K562 (cell line): ENCODE results near the gene PLIN5. TPM values are rescaled to one million over a fixed set of nuclear protein-coding genes. Genes with fewer than 3 reads are reported as not detected.

ENCODE experiments used
- BDP1 ChIP-seq: IDR thresholded peaks from 3 replicates; pipeline ENCODE4 v1.6.1; 2011; ENCODE audit not compliant: insufficient read length, insufficient read depth
- BRF1 ChIP-seq: IDR thresholded peaks from 3 replicates; pipeline ENCODE4 v1.6.1; 2011; ENCODE audit warnings: borderline replicate concordance, mild to moderate bottlenecking; ENCODE audit not compliant: insufficient read length; ENCODE audit errors: extremely low read depth
- FUS ChIP-seq: fragments of 200-400 bp; formaldehyde crosslinking; optimal IDR thresholded peaks from 2 replicates; pipeline ENCODE3; 2017; ENCODE audit warnings: low read depth, low read length
- JUN ChIP-seq, 2 experiments: sonication (generic) in 1 of 2; formaldehyde crosslinking in 1 of 2; IDR thresholded peaks; 2 replicates each; pipeline versions ENCODE4 v1.6.1 to v1.8.0; 2012 to 2022; ENCODE audit warnings: borderline replicate concordance in 2 of 2, mild to moderate bottlenecking in 2 of 2, improper control_type of control experiment in 1 of 2, low read depth in 1 of 2, low read length in 1 of 2, missing genetic modification reagents in 1 of 2
- MAX ChIP-seq: sonication (generic); formaldehyde crosslinking; IDR thresholded peaks from 2 replicates; pipeline ENCODE4 v1.9.0; 2022; ENCODE audit warnings: mild to moderate bottlenecking, missing genetic modification reagents
- MTA3 ChIP-seq: fragments of 450-650 bp; formaldehyde crosslinking; IDR thresholded peaks from 2 replicates; pipeline ENCODE4 v1.6.1; 2017; ENCODE audit warnings: mild to moderate bottlenecking, borderline replicate concordance
- NBN ChIP-seq: fragments of 450-650 bp; IDR thresholded peaks from 2 replicates; pipeline ENCODE4 v1.6.1; 2016; ENCODE audit warnings: low read depth, mild to moderate bottlenecking
- PHF21A ChIP-seq: fragments of 450-650 bp; IDR thresholded peaks from 2 replicates; pipeline ENCODE4 v1.6.1; 2017; ENCODE audit warnings: low read depth, borderline replicate concordance
- PTBP1 ChIP-seq: fragments of 200-400 bp; formaldehyde crosslinking; IDR thresholded peaks from 2 replicates; pipeline ENCODE4 v1.6.1; 2017; ENCODE audit warnings: low read depth, low read length
- SETDB1 ChIP-seq: IDR thresholded peaks from one replicate; pipeline ENCODE4 v1.6.1; 2012; ENCODE audit warnings: low read length, control low read depth, inconsistent platforms
- SNAPC5 ChIP-seq: fragments of 250-450 bp; sonication (Bioruptor Pico); IDR thresholded peaks from 2 replicates; pipeline ENCODE4 v1.8.0; 2021; ENCODE audit warnings: moderate library complexity, mild to moderate bottlenecking, inconsistent platforms
- TSC22D4 ChIP-seq: fragments of 450-650 bp; IDR thresholded peaks from 2 replicates; pipeline ENCODE4 v1.6.1; 2016; ENCODE audit warnings: missing genetic modification characterization, missing biosample characterization, control low read depth
- ZBTB7A ChIP-seq: IDR thresholded peaks from 2 replicates; pipeline ENCODE4 v1.6.1; 2011; ENCODE audit warnings: low read depth, mild to moderate bottlenecking, low read length, moderate library complexity, borderline replicate concordance; ENCODE audit not compliant: control insufficient read depth
- ZNF408 ChIP-seq: fragments of 250-450 bp; sonication (Bioruptor Pico); IDR thresholded peaks from 2 replicates; pipeline ENCODE4 v1.4.0; 2020; ENCODE audit warnings: low read depth, mild to moderate bottlenecking, moderate library complexity
- polyA plus RNA-seq, 8 experiments: library from polyadenylated mRNA; depleted of rRNA in 4 of 8; stranded (reverse) in 5 of 8; unstranded in 3 of 8; fragments of >200 nt; fragmentation: Nextera tagmentation in 2 of 8; fragmentation: Illumina TruSeq in 1 of 8; extraction: Ambion mirVana in 2 of 8; extraction: Trizol in 1 of 8; gene quantifications; 2 replicates each; pipeline versions ENCODE4 v1.2.1 to v1.2.3, GENCODE V29; 2011 to 2014; ENCODE audit warnings: inconsistent platforms in 1 of 8, missing spikeins in 1 of 8
- total RNA-seq, 7 experiments: library from RNA; depleted of rRNA in 6 of 7; stranded (reverse); fragments of >200 nt in 6 of 7; fragmentation: Illumina TruSeq in 2 of 7; extraction: Trizol in 2 of 7; gene quantifications; 2 replicates each; pipeline versions ENCODE4 v1.2.1 to v1.2.3, GENCODE V29; 2011 to 2021; ENCODE audit warnings: low replicate concordance in 1 of 7
- TF ChIP-seq, protein P1 (sequence below): sonication (generic); formaldehyde crosslinking; IDR thresholded peaks from 2 replicates; pipeline ENCODE4 v1.4.0; 2020; ENCODE audit warnings: mild to moderate bottlenecking, missing genetic modification reagents
- TF ChIP-seq, protein P2 (sequence below): fragments of 200-800 bp; sonication (Bioruptor generic); IDR thresholded peaks from 2 replicates; pipeline ENCODE4 v1.6.1; 2017; ENCODE audit warnings: missing genetic modification characterization, missing compliant biosample characterization
- TF ChIP-seq, protein P3 (sequence below): fragments of 450-650 bp; conservative IDR thresholded peaks from 2 replicates; pipeline ENCODE4 v1.6.1; 2016; ENCODE audit warnings: missing genetic modification characterization, low read depth, mild to moderate bottlenecking, control low read depth, missing compliant biosample characterization
- TF ChIP-seq, protein P4 (sequence below): fragments of 250-450 bp; sonication (Bioruptor Pico); IDR thresholded peaks from 2 replicates; pipeline ENCODE4 v1.5.0; 2022; ENCODE audit warnings: mild to moderate bottlenecking

Gene PLIN5
- total and polyA plus RNA-seq, 9 of the 15 experiments (the other 6 are each of a cell fraction or from before 2014, with no cell fraction given): 0.04 to 1.3 (median 0.50) TPM

GRCh38 chr19:4580021-4580901 is 45.2 kb upstream of the PLIN5 start (continued):
- TF ChIP-seq, protein P1, sequence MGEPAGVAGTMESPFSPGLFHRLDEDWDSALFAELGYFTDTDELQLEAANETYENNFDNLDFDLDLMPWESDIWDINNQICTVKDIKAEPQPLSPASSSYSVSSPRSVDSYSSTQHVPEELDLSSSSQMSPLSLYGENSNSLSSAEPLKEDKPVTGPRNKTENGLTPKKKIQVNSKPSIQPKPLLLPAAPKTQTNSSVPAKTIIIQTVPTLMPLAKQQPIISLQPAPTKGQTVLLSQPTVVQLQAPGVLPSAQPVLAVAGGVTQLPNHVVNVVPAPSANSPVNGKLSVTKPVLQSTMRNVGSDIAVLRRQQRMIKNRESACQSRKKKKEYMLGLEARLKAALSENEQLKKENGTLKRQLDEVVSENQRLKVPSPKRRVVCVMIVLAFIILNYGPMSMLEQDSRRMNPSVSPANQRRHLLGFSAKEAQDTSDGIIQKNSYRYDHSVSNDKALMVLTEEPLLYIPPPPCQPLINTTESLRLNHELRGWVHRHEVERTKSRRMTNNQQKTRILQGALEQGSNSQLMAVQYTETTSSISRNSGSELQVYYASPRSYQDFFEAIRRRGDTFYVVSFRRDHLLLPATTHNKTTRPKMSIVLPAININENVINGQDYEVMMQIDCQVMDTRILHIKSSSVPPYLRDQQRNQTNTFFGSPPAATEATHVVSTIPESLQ (CRISPR knock-in tag): no peak
- no peak for TF ChIP-seq TSC22D4 (tag)
- no peak for TF ChIP-seq BRF1
- no peak for TF ChIP-seq ZNF408 (CRISPR knock-in tag)
- no peak for TF ChIP-seq PTBP1
- TF ChIP-seq NBN: no peak
- no peak for TF ChIP-seq SETDB1
- no peak for TF ChIP-seq PHF21A
- TF ChIP-seq, protein P2, sequence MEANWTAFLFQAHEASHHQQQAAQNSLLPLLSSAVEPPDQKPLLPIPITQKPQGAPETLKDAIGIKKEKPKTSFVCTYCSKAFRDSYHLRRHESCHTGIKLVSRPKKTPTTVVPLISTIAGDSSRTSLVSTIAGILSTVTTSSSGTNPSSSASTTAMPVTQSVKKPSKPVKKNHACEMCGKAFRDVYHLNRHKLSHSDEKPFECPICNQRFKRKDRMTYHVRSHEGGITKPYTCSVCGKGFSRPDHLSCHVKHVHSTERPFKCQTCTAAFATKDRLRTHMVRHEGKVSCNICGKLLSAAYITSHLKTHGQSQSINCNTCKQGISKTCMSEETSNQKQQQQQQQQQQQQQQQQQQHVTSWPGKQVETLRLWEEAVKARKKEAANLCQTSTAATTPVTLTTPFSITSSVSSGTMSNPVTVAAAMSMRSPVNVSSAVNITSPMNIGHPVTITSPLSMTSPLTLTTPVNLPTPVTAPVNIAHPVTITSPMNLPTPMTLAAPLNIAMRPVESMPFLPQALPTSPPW: peak; percentile 17; the same call in 1 of the 2 replicates
- TF ChIP-seq JUN (IDR thresholded peaks at IDR 0.05; ENCODE audit: borderline replicate concordance, low read depth, low read length): no peak
- no peak for TF ChIP-seq JUN (CRISPR knock-in tag; IDR thresholded peaks at IDR 0.05; ENCODE audit: borderline replicate concordance)
- no peak for TF ChIP-seq SNAPC5 (CRISPR knock-in tag)
- TF ChIP-seq, protein P3, sequence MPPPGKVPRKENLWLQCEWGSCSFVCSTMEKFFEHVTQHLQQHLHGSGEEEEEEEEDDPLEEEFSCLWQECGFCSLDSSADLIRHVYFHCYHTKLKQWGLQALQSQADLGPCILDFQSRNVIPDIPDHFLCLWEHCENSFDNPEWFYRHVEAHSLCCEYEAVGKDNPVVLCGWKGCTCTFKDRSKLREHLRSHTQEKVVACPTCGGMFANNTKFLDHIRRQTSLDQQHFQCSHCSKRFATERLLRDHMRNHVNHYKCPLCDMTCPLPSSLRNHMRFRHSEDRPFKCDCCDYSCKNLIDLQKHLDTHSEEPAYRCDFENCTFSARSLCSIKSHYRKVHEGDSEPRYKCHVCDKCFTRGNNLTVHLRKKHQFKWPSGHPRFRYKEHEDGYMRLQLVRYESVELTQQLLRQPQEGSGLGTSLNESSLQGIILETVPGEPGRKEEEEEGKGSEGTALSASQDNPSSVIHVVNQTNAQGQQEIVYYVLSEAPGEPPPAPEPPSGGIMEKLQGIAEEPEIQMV: no peak
- TF ChIP-seq MTA3: 0 out of 2 replicates have a peak, but pooled peaks have one; percentile 31
- peak; percentile 85 for TF ChIP-seq ZBTB7A
- no peak for TF ChIP-seq BDP1
- TF ChIP-seq, protein P4, sequence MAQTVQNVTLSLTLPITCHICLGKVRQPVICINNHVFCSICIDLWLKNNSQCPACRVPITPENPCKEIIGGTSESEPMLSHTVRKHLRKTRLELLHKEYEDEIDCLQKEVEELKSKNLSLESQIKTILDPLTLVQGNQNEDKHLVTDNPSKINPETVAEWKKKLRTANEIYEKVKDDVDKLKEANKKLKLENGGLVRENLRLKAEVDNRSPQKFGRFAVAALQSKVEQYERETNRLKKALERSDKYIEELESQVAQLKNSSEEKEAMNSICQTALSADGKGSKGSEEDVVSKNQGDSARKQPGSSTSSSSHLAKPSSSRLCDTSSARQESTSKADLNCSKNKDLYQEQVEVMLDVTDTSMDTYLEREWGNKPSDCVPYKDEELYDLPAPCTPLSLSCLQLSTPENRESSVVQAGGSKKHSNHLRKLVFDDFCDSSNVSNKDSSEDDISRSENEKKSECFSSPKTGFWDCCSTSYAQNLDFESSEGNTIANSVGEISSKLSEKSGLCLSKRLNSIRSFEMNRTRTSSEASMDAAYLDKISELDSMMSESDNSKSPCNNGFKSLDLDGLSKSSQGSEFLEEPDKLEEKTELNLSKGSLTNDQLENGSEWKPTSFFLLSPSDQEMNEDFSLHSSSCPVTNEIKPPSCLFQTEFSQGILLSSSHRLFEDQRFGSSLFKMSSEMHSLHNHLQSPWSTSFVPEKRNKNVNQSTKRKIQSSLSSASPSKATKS (CRISPR knock-in tag): no peak
- no peak for TF ChIP-seq FUS
- 0 out of 2 replicates have a peak, but pooled peaks have one; percentile 11 for TF ChIP-seq MAX (CRISPR knock-in tag)
